Endothelial cell of coronary artery (primary cell): ENCODE results near the gene HECW1. TPM values are rescaled to one million over a fixed set of nuclear protein-coding genes. Genes with fewer than 3 reads are reported as not detected.

Experiments
- total RNA-seq: library from RNA; depleted of rRNA; stranded (reverse); fragments of >200 nt; gene quantifications from 2 replicates; pipeline ENCODE4 v1.2.3, GENCODE V29; 2014

HECW1 gene
- total RNA-seq: not detected in 2 replicates

GRCh38 chr7:43112459-43112940, at the start of gene HECW1:
TSS of gene HECW1 (plus strand) at chr7:43112647. CDS start at chr7:43243906, 131,259 bp downstream.

DNA sequence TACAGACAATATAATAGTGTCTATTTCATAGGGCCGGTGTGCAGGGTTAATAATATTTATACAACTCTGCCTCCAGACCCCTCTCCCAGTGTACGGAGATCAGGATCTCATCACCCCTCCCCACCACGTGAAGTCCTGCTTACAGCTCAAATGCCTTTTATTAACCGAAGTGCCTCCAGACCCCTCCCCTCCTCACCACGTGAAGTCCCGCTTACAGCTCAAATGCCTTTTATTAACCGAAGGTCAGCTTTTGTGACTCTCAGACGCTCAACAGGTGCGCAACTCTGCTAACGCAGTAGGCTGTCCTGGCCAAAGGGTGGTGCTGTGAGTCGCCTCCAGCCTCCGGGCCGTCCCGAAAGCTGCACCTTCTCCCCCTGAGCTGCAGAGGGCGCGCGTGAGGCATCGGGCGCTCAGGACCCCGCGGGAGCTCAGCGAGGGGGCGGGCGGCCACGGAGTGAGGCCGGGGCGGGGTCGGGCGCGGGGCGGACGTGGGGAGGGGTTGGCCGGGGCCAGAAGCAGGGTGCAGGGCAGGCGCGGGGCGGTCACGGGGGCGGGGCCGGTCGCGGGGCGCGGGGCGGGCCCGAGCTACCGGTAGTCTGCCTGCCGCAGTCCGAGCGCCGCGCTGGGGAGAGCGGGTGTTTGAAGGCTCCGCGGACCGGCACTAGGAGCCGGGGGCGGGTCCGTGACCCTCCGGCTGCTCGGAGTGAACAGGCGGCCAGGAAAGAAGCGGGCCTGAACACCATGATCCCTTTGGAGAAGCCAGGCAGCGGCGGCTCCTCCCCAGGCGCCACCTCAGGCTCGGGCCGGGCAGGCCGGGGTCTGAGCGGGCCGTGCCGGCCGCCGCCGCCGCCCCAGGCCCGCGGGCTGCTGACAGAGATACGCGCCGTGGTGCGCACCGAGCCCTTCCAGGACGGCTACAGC, 470.3 kb downstream of the HECW1 start, which contains the start of gene STK17A:
Gene STK17A (plus strand): TSS at position 606 of the 921 bp plus-strand sequence. CDS start 136 bp downstream, at position 742.

Other genes with a start within 250 kb of the HECW1 start
- 3.3 and 4.3 TPM in 2 replicates for gene C7orf25, start 200.6 kb upstream of the HECW1 start, total RNA-seq
- 49.0 and 88.2 TPM in 2 replicates for gene PSMA2, start 180.5 kb upstream of the HECW1 start, total RNA-seq
- gene MRPL32, start 180.3 kb upstream of the HECW1 start, total RNA-seq: 75.3 and 77.7 TPM in 2 replicates